Measurements from ENCODE around the gene KIAA0753. TPM values are rescaled to one million over a fixed set of nuclear protein-coding genes. Genes with fewer than 3 reads are reported as not detected.

The KIAA0753 gene
- total RNA-seq, 1 experiment from 2014 or later: 6.9 TPM

GRCh38 chr17:6674586-6674985, 34.1 kb upstream of the KIAA0753 start:
- no TSS peak for BruUV-seq (replicated peaks)

GRCh38 chr17:6671431-6671830, 30.9 kb upstream of the KIAA0753 start:
- peak overlapping the region; percentile 94 for H3K27ac ChIP-seq (ENCODE audit: low read length)
- intact Hi-C loops (cut with micrococcal nuclease): no loop called here
- peaks cover 31% of the 10 kb centered on the region for H3K4me1 ChIP-seq (ENCODE audit: insufficient read depth, low read length)
- no peaks in the 10 kb centered on the region for H3K79me2 ChIP-seq (ENCODE audit: low read length)
- DNase-seq: peak; percentile 30
- no peaks in the 10 kb centered on the region for H3K9me3 ChIP-seq (ENCODE audit: low read length)
- no peaks in the 10 kb centered on the region for H3K36me3 ChIP-seq (ENCODE audit: low read depth, low read length)
- ChIA-PET CTCF (no interaction called here), POLR2A (ENCODE audit: unreplicated experiment) (no interaction called here)
- H3K4me3 ChIP-seq (ENCODE audit: low read length): no peak overlapping the region
- no peaks in the 10 kb centered on the region for H4K20me1 ChIP-seq (ENCODE audit: low read length)
- H3K27me3 ChIP-seq (ENCODE audit: low read length): no peaks in the 10 kb centered on the region
- H3K4me2 ChIP-seq (ENCODE audit: low read length): peak overlapping the region; percentile 78
- ATAC-seq: no peak; the same call in 1 of the 2 replicates
- no peaks in the 10 kb centered on the region for H3F3A ChIP-seq (ENCODE audit: low read length, unreplicated experiment)
- no peaks in the 10 kb centered on the region for H3K9me2 ChIP-seq (replicated peaks; ENCODE audit: low read length)
- H2AFZ ChIP-seq (ENCODE audit: low read length): no peak overlapping the region; the same call in 1 of the 2 replicates
- TF ChIP-seq EZH2 (IDR thresholded peaks at IDR 0.05; ENCODE audit: low read length, unreplicated experiment) (no peak), EZH2phosphoT487 (IDR thresholded peaks at IDR 0.05; ENCODE audit: borderline replicate concordance, low read length) (no peak), CTCF (conservative IDR thresholded peaks at IDR 0.05; ENCODE audit: low read depth, low read length) (no peak)
- BruUV-seq (replicated peaks): no TSS peak
- H3K9ac ChIP-seq (ENCODE audit: low read length): peak overlapping the region; percentile 72; the same call in 1 of the 2 replicates

More at GRCh38 chr17:6674586-6674985, 34.1 kb upstream of the KIAA0753 start:
- no peak for TF ChIP-seq CTCF (conservative IDR thresholded peaks at IDR 0.05; ENCODE audit: low read depth, low read length)
- no peak for TF ChIP-seq EZH2phosphoT487 (IDR thresholded peaks at IDR 0.05; ENCODE audit: borderline replicate concordance, low read length)
- H3K4me3 ChIP-seq (ENCODE audit: low read length): no peak overlapping the region
- no peaks in the 10 kb centered on the region for H3K9me2 ChIP-seq (replicated peaks; ENCODE audit: low read length)
- ChIA-PET CTCF (no interaction called here), POLR2A (ENCODE audit: unreplicated experiment) (no interaction called here)
- H3K9me3 ChIP-seq (ENCODE audit: low read length): no peaks in the 10 kb centered on the region
- intact Hi-C loops (cut with micrococcal nuclease): no loop called here
- ATAC-seq (no peak), DNase-seq (no peak)
- no peak overlapping the region for H3K9ac ChIP-seq (ENCODE audit: low read length)
- no peak overlapping the region for H2AFZ ChIP-seq (ENCODE audit: low read length)
- H4K20me1 ChIP-seq (ENCODE audit: low read length): no peaks in the 10 kb centered on the region
- peaks cover 35% of the 10 kb centered on the region for H3K4me1 ChIP-seq (ENCODE audit: insufficient read depth, low read length)
- no peaks in the 10 kb centered on the region for H3F3A ChIP-seq (ENCODE audit: low read length, unreplicated experiment)
- H3K27ac ChIP-seq (ENCODE audit: low read length): no peak overlapping the region
- H3K79me2 ChIP-seq (ENCODE audit: low read length): no peaks in the 10 kb centered on the region
- no peaks in the 10 kb centered on the region for H3K27me3 ChIP-seq (ENCODE audit: low read length)
- H3K4me2 ChIP-seq (ENCODE audit: low read length): no peak overlapping the region
- H3K36me3 ChIP-seq (ENCODE audit: low read depth, low read length): no peaks in the 10 kb centered on the region

- CTCF ChIA-PET: no interaction called here
- no peak for ATAC-seq
- peak overlapping the region; percentile 72 for H3K9ac ChIP-seq (ENCODE audit: low read length)
- H3K9me3 ChIP-seq (ENCODE audit: low read length): no peaks in the 10 kb centered on the region
- no peaks in the 10 kb centered on the region for H3K9me2 ChIP-seq (replicated peaks; ENCODE audit: low read length)
- intact Hi-C loops (cut with micrococcal nuclease): no loop called here
- DNase-seq: no peak
- no peaks in the 10 kb centered on the region for H3F3A ChIP-seq (ENCODE audit: low read length, unreplicated experiment)
- no TSS peak for BruUV-seq (replicated peaks)
- H4K20me1 ChIP-seq (ENCODE audit: low read length): no peaks in the 10 kb centered on the region
- H3K36me3 ChIP-seq (ENCODE audit: low read depth, low read length): no peaks in the 10 kb centered on the region
- peaks cover 31% of the 10 kb centered on the region for H3K4me1 ChIP-seq (ENCODE audit: insufficient read depth, low read length)
- no peak overlapping the region; the same call in 1 of the 2 replicates for H2AFZ ChIP-seq (ENCODE audit: low read length)
- H3K4me3 ChIP-seq (ENCODE audit: low read length): no peak overlapping the region
- peak overlapping the region; percentile 78 for H3K4me2 ChIP-seq (ENCODE audit: low read length)
- POLR2A ChIA-PET (ENCODE audit: unreplicated experiment): no interaction called here
- no peaks in the 10 kb centered on the region for H3K27me3 ChIP-seq (ENCODE audit: low read length)
- TF ChIP-seq CTCF (conservative IDR thresholded peaks at IDR 0.05; ENCODE audit: low read depth, low read length) (no peak), EZH2 (IDR thresholded peaks at IDR 0.05; ENCODE audit: low read length, unreplicated experiment) (no peak), EZH2phosphoT487 (IDR thresholded peaks at IDR 0.05; ENCODE audit: borderline replicate concordance, low read length) (no peak)
- no peaks in the 10 kb centered on the region for H3K79me2 ChIP-seq (ENCODE audit: low read length)
- H3K27ac ChIP-seq (ENCODE audit: low read length): peak overlapping the region; percentile 94
Measured at GRCh38 chr17:6670999-6671398, 30.5 kb upstream of the KIAA0753 start.
